ENCODE measurements around the gene TAOK3. TPM values are rescaled to one million over a fixed set of nuclear protein-coding genes. Genes with fewer than 3 reads are reported as not detected.

Gene TAOK3
- total RNA-seq, 1 donor from 2014 or later, result 15.7 TPM

- no peaks in the 10 kb centered on the region for H4K20me1 ChIP-seq (ENCODE audit: insufficient read depth, low read length)
- H3K27ac Mint-ChIP-seq (ENCODE audit: unreplicated experiment), result no peak overlapping the region
- H3K36me3 Mint-ChIP-seq (ENCODE audit: low read depth, unreplicated experiment), result no peaks in the 10 kb centered on the region
- H2AFZ ChIP-seq (ENCODE audit: low read depth, low read length), result no peak overlapping the region
- no peak overlapping the region for H3K4me3 Mint-ChIP-seq (ENCODE audit: unreplicated experiment)
- H3K4me1 Mint-ChIP-seq (ENCODE audit: low read depth, unreplicated experiment), result peaks cover 1% of the 10 kb centered on the region
- H3K27me3 ChIP-seq (ENCODE audit: insufficient read depth, low read length), result no peaks in the 10 kb centered on the region
- no peaks in the 10 kb centered on the region for H3K36me3 ChIP-seq (ENCODE audit: insufficient read depth, low read length)
- no peak for DNase-seq (ENCODE audit: low read depth)
- no peaks in the 10 kb centered on the region for H3K9me3 Mint-ChIP-seq (ENCODE audit: unreplicated experiment)
- TF ChIP-seq EZH2 (IDR thresholded peaks at IDR 0.05; ENCODE audit: insufficient read depth, low read length) (no peak), CTCF (IDR thresholded peaks at IDR 0.05; ENCODE audit: insufficient read depth, low read depth, low read length) (no peak)
- no peak for FAIRE-seq
- no peaks in the 10 kb centered on the region for H3K27me3 Mint-ChIP-seq (ENCODE audit: low read depth, unreplicated experiment)
- no peaks in the 10 kb centered on the region for H3K9me3 ChIP-seq (ENCODE audit: insufficient read depth, low read depth, low read length)
- no peak overlapping the region for H3K4me2 ChIP-seq (ENCODE audit: low read length)
- H3K79me2 ChIP-seq (ENCODE audit: insufficient read depth, low read length), result peaks cover 2% of the 10 kb centered on the region
- no peak overlapping the region for H3K27ac ChIP-seq (ENCODE audit: low read depth, low read length)
- H3K4me1 ChIP-seq (ENCODE audit: insufficient read depth, low read length), result no peaks in the 10 kb centered on the region
- H3K4me3 ChIP-seq (ENCODE audit: insufficient read depth, low read depth, low read length), result no peak overlapping the region
- no peak overlapping the region for H3K9ac ChIP-seq (ENCODE audit: low read length)
These were observed 38.5 kb downstream of the TAOK3 start for GRCh38 chr12:118334241-118334640.

- no peaks in the 10 kb centered on the region for H3K9me3 ChIP-seq (ENCODE audit: insufficient read depth, low read depth, low read length)
- H2AFZ ChIP-seq (ENCODE audit: low read depth, low read length), result no peak overlapping the region
- no peaks in the 10 kb centered on the region for H3K4me1 ChIP-seq (ENCODE audit: insufficient read depth, low read length)
- Mint-ChIP-seq H3K4me3 (ENCODE audit: unreplicated experiment) (no peak overlapping the region), H3K9me3 (ENCODE audit: unreplicated experiment) (no peaks in the 10 kb centered on the region), H3K27me3 (ENCODE audit: low read depth, unreplicated experiment) (no peaks in the 10 kb centered on the region), H3K4me1 (ENCODE audit: low read depth, unreplicated experiment) (peaks cover 9% of the 10 kb centered on the region), H3K27ac (ENCODE audit: unreplicated experiment) (no peak overlapping the region), H3K36me3 (ENCODE audit: low read depth, unreplicated experiment) (no peaks in the 10 kb centered on the region)
- H3K4me3 ChIP-seq (ENCODE audit: insufficient read depth, low read depth, low read length), result no peak overlapping the region
- DNase-seq (ENCODE audit: low read depth) (peak; percentile 22), FAIRE-seq (no peak)
- H3K27ac ChIP-seq (ENCODE audit: low read depth, low read length), result no peak overlapping the region
- H3K9ac ChIP-seq (ENCODE audit: low read length), result no peak overlapping the region
- H3K36me3 ChIP-seq (ENCODE audit: insufficient read depth, low read length), result no peaks in the 10 kb centered on the region
- TF ChIP-seq CTCF (IDR thresholded peaks at IDR 0.05; ENCODE audit: insufficient read depth, low read depth, low read length), result no peak
- TF ChIP-seq EZH2 (IDR thresholded peaks at IDR 0.05; ENCODE audit: insufficient read depth, low read length), result no peak
- no peaks in the 10 kb centered on the region for H4K20me1 ChIP-seq (ENCODE audit: insufficient read depth, low read length)
- no peaks in the 10 kb centered on the region for H3K27me3 ChIP-seq (ENCODE audit: insufficient read depth, low read length)
- no peak overlapping the region for H3K4me2 ChIP-seq (ENCODE audit: low read length)
- no peaks in the 10 kb centered on the region for H3K79me2 ChIP-seq (ENCODE audit: insufficient read depth, low read length)
These were observed 40.2 kb downstream of the TAOK3 start for GRCh38 chr12:118332511-118332910.

- FAIRE-seq (no peak), DNase-seq (ENCODE audit: low read depth) (peak; percentile 71)
- Mint-ChIP-seq H3K27ac (ENCODE audit: unreplicated experiment) (no peak overlapping the region), H3K4me1 (ENCODE audit: low read depth, unreplicated experiment) (peaks cover 9% of the 10 kb centered on the region), H3K9me3 (ENCODE audit: unreplicated experiment) (no peaks in the 10 kb centered on the region), H3K27me3 (ENCODE audit: low read depth, unreplicated experiment) (no peaks in the 10 kb centered on the region), H3K4me3 (ENCODE audit: unreplicated experiment) (no peak overlapping the region), H3K36me3 (ENCODE audit: low read depth, unreplicated experiment) (no peaks in the 10 kb centered on the region)
- Histone ChIP-seq H3K27ac (ENCODE audit: low read depth, low read length) (peak overlapping the region; percentile 3), H3K4me2 (ENCODE audit: low read length) (peak overlapping the region; percentile 12), H3K79me2 (ENCODE audit: insufficient read depth, low read length) (no peaks in the 10 kb centered on the region), H3K4me1 (ENCODE audit: insufficient read depth, low read length) (no peaks in the 10 kb centered on the region), H3K4me3 (ENCODE audit: insufficient read depth, low read depth, low read length) (no peak overlapping the region), H4K20me1 (ENCODE audit: insufficient read depth, low read length) (no peaks in the 10 kb centered on the region), H3K9me3 (ENCODE audit: insufficient read depth, low read depth, low read length) (no peaks in the 10 kb centered on the region), H3K36me3 (ENCODE audit: insufficient read depth, low read length) (no peaks in the 10 kb centered on the region), H3K27me3 (ENCODE audit: insufficient read depth, low read length) (no peaks in the 10 kb centered on the region), H3K9ac (ENCODE audit: low read length) (no peak overlapping the region), H2AFZ (ENCODE audit: low read depth, low read length) (no peak overlapping the region)
- TF ChIP-seq CTCF (IDR thresholded peaks at IDR 0.05; ENCODE audit: insufficient read depth, low read depth, low read length), result no peak
- TF ChIP-seq EZH2 (IDR thresholded peaks at IDR 0.05; ENCODE audit: insufficient read depth, low read length), result no peak
These were observed 42.2 kb downstream of the TAOK3 start for GRCh38 chr12:118330421-118331018.

Data from astrocyte (in vitro differentiated cells and primary cell).